HepG2 (cell line): Measurements from ENCODE around the gene WDCP. TPM values are rescaled to one million over a fixed set of nuclear protein-coding genes. Genes with fewer than 3 reads are reported as not detected.
A peak's percentile ranks its signal among the peaks of the same experiment; 100 is the strongest.

Experiments used
- BCL3 ChIP-seq: sonication (generic); formaldehyde crosslinking; IDR thresholded peaks from 2 replicates; pipeline ENCODE4 v1.5.1; 2020; ENCODE audit warnings: mild to moderate bottlenecking, missing genetic modification reagents, moderate library complexity
- HMG20A ChIP-seq: IDR thresholded peaks from 2 replicates; pipeline ENCODE4 v1.6.1; 2016; ENCODE audit warnings: borderline replicate concordance
- HOXA3 ChIP-seq: sonication (generic); formaldehyde crosslinking; IDR thresholded peaks from 2 replicates; pipeline ENCODE4 v1.5.0; 2020; ENCODE audit warnings: missing genetic modification reagents
- KMT2B ChIP-seq: IDR thresholded peaks from 2 replicates; pipeline ENCODE4 v1.6.1; 2016; ENCODE audit warnings: missing genetic modification reagents, missing compliant biosample characterization
- MYPOP ChIP-seq: sonication (generic); formaldehyde crosslinking; IDR thresholded peaks from 2 replicates; pipeline ENCODE4 v1.8.1; 2023; ENCODE audit warnings: mild to moderate bottlenecking, moderate library complexity, missing genetic modification reagents
- NR0B2 ChIP-seq: sonication (generic); formaldehyde crosslinking; IDR thresholded peaks from 2 replicates; pipeline ENCODE4 v1.4.0; 2020; ENCODE audit warnings: mild to moderate bottlenecking, missing genetic modification reagents
- RAD51 ChIP-seq: fragments of 450-650 bp; IDR thresholded peaks from 2 replicates; pipeline ENCODE4 v1.6.1; 2016; ENCODE audit warnings: borderline replicate concordance
- RERE ChIP-seq: IDR thresholded peaks from 2 replicates; pipeline ENCODE4 v1.6.1; 2016; ENCODE audit warnings: low read depth, missing genetic modification reagents, missing compliant biosample characterization
- SMAD9 ChIP-seq: sonication (generic); formaldehyde crosslinking; IDR thresholded peaks from 2 replicates; pipeline ENCODE4 v1.5.1; 2020; ENCODE audit warnings: mild to moderate bottlenecking, missing genetic modification reagents
- SMARCE1 ChIP-seq: fragments of 450-650 bp; IDR thresholded peaks from 2 replicates; pipeline ENCODE4 v1.6.1; 2017; ENCODE audit warnings: borderline replicate concordance
- SNAPC2 ChIP-seq: sonication (generic); formaldehyde crosslinking; IDR thresholded peaks from 2 replicates; pipeline ENCODE4 v1.8.1; 2022; ENCODE audit warnings: mild to moderate bottlenecking, missing genetic modification reagents
- TSC22D2 ChIP-seq: sonication (generic); formaldehyde crosslinking; IDR thresholded peaks from 2 replicates; pipeline ENCODE4 v1.5.1; 2020; ENCODE audit warnings: missing genetic modification reagents, mild to moderate bottlenecking, borderline replicate concordance
- WIZ ChIP-seq: sonication (generic); formaldehyde crosslinking; IDR thresholded peaks from 2 replicates; pipeline ENCODE4 v1.5.1; 2020; ENCODE audit warnings: mild to moderate bottlenecking, missing genetic modification reagents
- ZMYM2 ChIP-seq: sonication (generic); formaldehyde crosslinking; IDR thresholded peaks from 2 replicates; pipeline ENCODE4 v1.8.0; 2022; ENCODE audit warnings: mild to moderate bottlenecking, missing genetic modification reagents
- ZMYM3 ChIP-seq: sonication (generic); formaldehyde crosslinking; IDR thresholded peaks from 2 replicates; pipeline ENCODE4 v1.5.1; 2020; ENCODE audit warnings: mild to moderate bottlenecking, missing genetic modification reagents
- ZMYM4 ChIP-seq: sonication (generic); formaldehyde crosslinking; IDR thresholded peaks from 2 replicates; pipeline ENCODE4 v1.8.1; 2023; ENCODE audit warnings: mild to moderate bottlenecking, missing genetic modification reagents
- ZNF841 ChIP-seq: sonication (generic); formaldehyde crosslinking; IDR thresholded peaks from 2 replicates; pipeline ENCODE4 v1.8.1; 2023; ENCODE audit warnings: missing genetic modification reagents, borderline replicate concordance
- ZNF883 ChIP-seq: sonication (generic); formaldehyde crosslinking; IDR thresholded peaks from 2 replicates; pipeline ENCODE4 v1.5.1; 2020; ENCODE audit warnings: mild to moderate bottlenecking, missing genetic modification reagents; ENCODE audit errors: not compliant biosample characterization
- ZUFSP ChIP-seq: sonication (generic); formaldehyde crosslinking; IDR thresholded peaks from 2 replicates; pipeline ENCODE4 v1.9.0; 2021; ENCODE audit warnings: missing genetic modification reagents, mild to moderate bottlenecking, borderline replicate concordance
- polyA plus RNA-seq, 8 experiments: library from polyadenylated mRNA; depleted of rRNA in 3 of 8; stranded (reverse) in 7 of 8; unstranded in 1 of 8; fragments of >200 nt; fragmentation: Illumina TruSeq in 4 of 8; extraction: Trizol in 4 of 8; gene quantifications; 2 replicates each; pipeline versions ENCODE4 v1.2.1 to v1.2.3, GENCODE V29; 2011 to 2016; ENCODE audit warnings: low read depth in 4 of 8, missing spikeins in 1 of 8, mixed read lengths in 1 of 8; ENCODE audit not compliant: insufficient read depth in 1 of 8
- total RNA-seq, 5 experiments: library from RNA; depleted of rRNA; stranded (reverse); fragments of >200 nt; fragmentation: Illumina TruSeq; extraction: Trizol; gene quantifications; 2 replicates each; pipeline ENCODE4 v1.2.3, GENCODE V29; 2016; ENCODE audit warnings: low read depth in 1 of 5

Gene WDCP
- total and polyA plus RNA-seq, 2 of the 13 experiments (the other 11 are each of a cell fraction or from before 2014, with no cell fraction given), result 17.4 to 22.6 TPM

- peak; percentile 68; the same call in 1 of the 2 replicates for TF ChIP-seq HMG20A
- TF ChIP-seq TSC22D2, result peak; percentile 97; the same call in 1 of the 2 replicates
- no peak for TF ChIP-seq ZMYM2 (CRISPR knock-in tag)
- peak; percentile 87 for TF ChIP-seq MYPOP
- TF ChIP-seq SMARCE1, result no peak
- peak; percentile 99 for TF ChIP-seq HOXA3 (CRISPR knock-in tag)
- TF ChIP-seq BCL3 (CRISPR knock-in tag), result peak; percentile 52; the same call in 1 of the 2 replicates
- peak; percentile 67; the same call in 1 of the 2 replicates for TF ChIP-seq SMAD9
- TF ChIP-seq ZNF883, result peak; percentile 93
- TF ChIP-seq ZMYM4 (CRISPR knock-in tag), result peak; percentile 98
- no peak for TF ChIP-seq ZNF841 (CRISPR knock-in tag)
- TF ChIP-seq ZUFSP (CRISPR knock-in tag), result no peak
- TF ChIP-seq NR0B2 (CRISPR knock-in tag), result peak; percentile 86
- TF ChIP-seq ZMYM3 (CRISPR knock-in tag), result peak; percentile 77; the same call in 1 of the 2 replicates
- no peak for TF ChIP-seq WIZ
- TF ChIP-seq RERE (CRISPR knock-in tag), result peak; percentile 78; the same call in 1 of the 2 replicates
- no peak for TF ChIP-seq RAD51
- peak; percentile 92 for TF ChIP-seq SNAPC2
- TF ChIP-seq KMT2B (CRISPR knock-in tag), result peak; percentile 99
Measured at GRCh38 chr2:24075915-24076848, 29.0 kb upstream of the WDCP start, which contains the start of gene SF3B6 (continued).
